GM19467 (cell line): Measurements from ENCODE around the gene TANC1.

Source experiments
- ATAC-seq: cut with Tn5 transposase; IDR thresholded peaks from one replicate; pipeline ENCODE4 v1.9.1; 2021; ENCODE audit warnings: mild to moderate bottlenecking, moderate library complexity; ENCODE audit not compliant: unreplicated experiment

Gene TANC1

DNA sequence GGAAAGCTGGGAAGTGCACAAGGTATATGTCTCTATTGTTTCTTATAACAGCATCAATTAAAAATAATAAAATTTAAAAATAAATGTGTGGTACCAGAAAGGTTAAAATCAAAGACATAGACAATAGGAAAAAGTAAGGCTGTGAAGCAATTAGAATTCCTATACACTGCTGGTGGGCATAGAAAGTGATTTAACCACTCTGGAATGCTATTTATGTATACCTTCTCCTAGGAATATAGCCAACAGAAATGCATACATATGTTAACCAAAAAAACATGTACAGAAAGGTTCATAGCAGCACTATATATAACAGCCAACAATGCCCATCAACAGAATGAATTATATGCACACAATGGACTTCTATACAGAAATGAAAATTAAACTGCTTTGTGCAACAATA is 275.1 kb downstream of the TANC1 start:
- ATAC-seq, result no peak

GRCh38 chr2:159246325-159246988 is 278.0 kb downstream of the TANC1 start:
- no peak for ATAC-seq

- no peak for ATAC-seq
These were observed 281.7 kb downstream of the TANC1 start for GRCh38 chr2:159249990-159250715.

GRCh38 chr2:159251296-159252173 is 283.1 kb downstream of the TANC1 start:
- no peak for ATAC-seq

DNA sequence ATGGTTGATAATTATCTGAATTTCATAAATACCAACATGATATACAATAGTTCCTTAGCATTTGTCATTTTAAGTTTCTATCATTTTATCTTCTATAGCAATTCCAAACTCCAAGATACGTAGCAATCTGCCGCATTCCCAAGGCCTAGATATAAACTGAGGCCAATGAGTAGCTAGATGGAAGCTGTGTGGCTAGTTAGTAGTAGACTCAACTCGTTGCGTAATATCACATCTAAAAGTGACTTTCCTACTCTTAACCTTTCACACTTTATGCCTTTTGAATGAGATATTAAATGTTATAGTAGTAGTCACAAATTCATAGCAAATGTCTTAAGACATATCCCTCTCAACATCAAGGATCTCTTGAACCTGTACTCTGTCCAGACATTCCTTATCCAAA is 284.5 kb downstream of the TANC1 start:
- ATAC-seq, result no peak

DNA sequence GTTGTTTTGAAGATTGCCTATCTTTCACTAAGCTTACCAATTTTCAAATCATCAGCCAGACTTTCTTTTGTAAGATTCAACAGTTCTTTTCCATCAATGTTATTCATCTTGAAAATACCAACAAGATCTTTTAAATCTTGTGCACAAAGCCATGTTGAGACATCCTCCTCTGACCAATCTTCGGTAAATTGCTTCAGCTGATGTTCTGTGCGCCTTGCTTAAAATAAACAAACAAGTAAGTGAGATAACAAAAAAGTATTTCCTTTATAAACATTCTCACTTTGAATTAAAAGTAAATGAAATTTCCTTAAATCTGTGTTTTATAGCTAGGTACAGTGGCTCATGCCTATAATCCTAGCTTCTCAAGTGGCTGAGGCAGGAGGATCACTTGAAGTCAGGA is 287.7 kb downstream of the TANC1 start:
- ATAC-seq, result no peak

GRCh38 chr2:159262226-159262625 is 293.8 kb downstream of the TANC1 start:
- ATAC-seq, result no peak

- ATAC-seq, result no peak
These were observed 294.5 kb downstream of the TANC1 start for GRCh38 chr2:159262904-159263303.

GRCh38 chr2:159265171-159265576 is 296.7 kb downstream of the TANC1 start:
- no peak for ATAC-seq

DNA sequence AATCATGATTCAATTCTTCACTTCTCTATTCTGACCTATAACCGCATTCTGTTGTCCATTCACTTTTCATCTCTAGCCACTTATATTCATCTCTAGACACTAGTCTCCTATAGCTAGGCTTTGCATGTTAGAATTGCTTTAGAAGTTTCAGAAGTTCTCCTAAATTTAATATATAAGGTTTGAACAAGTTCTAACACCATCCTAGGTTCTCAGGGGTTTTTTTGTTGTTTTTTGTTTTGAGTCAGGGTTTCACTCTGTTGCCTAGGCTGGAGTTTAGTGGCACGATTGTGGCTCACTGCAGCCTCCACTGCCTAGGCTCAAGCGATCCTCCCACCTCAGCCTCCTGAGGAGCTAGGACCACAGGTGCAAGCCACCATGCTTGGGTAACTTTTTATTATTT is 298.1 kb downstream of the TANC1 start:
- no peak for ATAC-seq

DNA sequence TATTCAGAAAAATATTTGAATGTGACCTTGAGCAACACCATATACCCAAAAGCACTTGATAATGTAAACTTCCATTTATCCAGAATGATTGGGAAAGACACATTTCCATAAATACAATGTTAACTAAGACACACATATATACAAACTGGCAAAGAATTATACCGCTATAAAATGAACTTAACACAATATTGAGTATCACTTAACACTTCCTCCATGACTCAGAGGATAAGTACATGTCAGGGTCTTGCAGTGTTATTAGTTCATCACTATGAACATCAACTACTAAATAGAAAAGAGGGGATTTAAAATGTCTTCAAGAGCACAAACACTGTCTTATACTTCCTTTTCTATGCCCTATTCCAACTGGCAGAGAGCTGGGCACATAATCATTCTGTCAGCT is 299.5 kb downstream of the TANC1 start:
- no peak for ATAC-seq

GRCh38 chr2:159270744-159271379 is 302.4 kb downstream of the TANC1 start:
- ATAC-seq, result no peak

- no peak for ATAC-seq
These were observed 303.7 kb downstream of the TANC1 start for GRCh38 chr2:159272156-159272555.

GRCh38 chr2:159275111-159275510 is 306.7 kb downstream of the TANC1 start:
- ATAC-seq, result no peak

- ATAC-seq, result no peak
These were observed 311.3 kb downstream of the TANC1 start for GRCh38 chr2:159279700-159280099.

GRCh38 chr2:159281002-159281401 is 312.6 kb downstream of the TANC1 start:
- no peak for ATAC-seq
